ENCODE measurements around the gene KIF5C. TPM values are rescaled to one million over a fixed set of nuclear protein-coding genes. Genes with fewer than 3 reads are reported as not detected.

KIF5C gene
- total RNA-seq, 2 donors from 2014 or later: 2.0 to 2.6 TPM

GRCh38 chr2:148969659-148970061, 94.6 kb downstream of the KIF5C start:
- Histone ChIP-seq H3K9me3 (no peaks in the 10 kb centered on the region), H3K4me1 (no peaks in the 10 kb centered on the region), H3K27me3 (no peaks in the 10 kb centered on the region), H3K4me3 (no peak overlapping the region), H3K27ac (no peak overlapping the region), H3K36me3 (replicated peaks in 1 of 2; ENCODE audit: insufficient read depth in 1 of 2, low read depth in 2 of 2) (no peaks in the 10 kb centered on the region)
- TF ChIP-seq POLR2A (IDR thresholded peaks at IDR 0.05) (no peak), CTCF (IDR thresholded peaks at IDR 0.05) (no peak)
- intact Hi-C loops (cut with DNase I): no loop called here
- 66 to 75% methylated on average over 7 of the region's 7 CpGs for WGBS, 2 donors
- ATAC-seq: no peak
- no peak for DNase-seq

GRCh38 chr2:148970385-148970784, 95.4 kb downstream of the KIF5C start:
- Histone ChIP-seq H3K27ac (no peak overlapping the region), H3K4me3 (no peak overlapping the region), H3K9me3 (no peaks in the 10 kb centered on the region), H3K36me3 (replicated peaks in 1 of 2; ENCODE audit: insufficient read depth in 1 of 2, low read depth in 2 of 2) (no peaks in the 10 kb centered on the region), H3K27me3 (no peaks in the 10 kb centered on the region), H3K4me1 (no peaks in the 10 kb centered on the region)
- 84 to 90% methylated on average over 2 of the region's 2 CpGs for WGBS, 2 donors
- no peak for ATAC-seq
- intact Hi-C loops (cut with DNase I): no loop called here
- no peak for DNase-seq
- TF ChIP-seq CTCF (IDR thresholded peaks at IDR 0.05) (no peak), POLR2A (IDR thresholded peaks at IDR 0.05) (no peak)

- H3K4me3 ChIP-seq: no peak overlapping the region
- no peak for ATAC-seq
These were observed 96.5 kb downstream of the KIF5C start for GRCh38 chr2:148971547-148971946.

GRCh38 chr2:148974095-148974494, 99.1 kb downstream of the KIF5C start:
- no peak for ATAC-seq
- Histone ChIP-seq H3K9me3 (no peaks in the 10 kb centered on the region), H3K27ac (no peak overlapping the region), H3K27me3 (no peaks in the 10 kb centered on the region), H3K4me3 (no peak overlapping the region), H3K4me1 (no peaks in the 10 kb centered on the region), H3K36me3 (replicated peaks in 1 of 2; ENCODE audit: insufficient read depth in 1 of 2, low read depth in 2 of 2) (no peaks in the 10 kb centered on the region)
- intact Hi-C loops (cut with DNase I): no loop called here
- no peak for DNase-seq
- TF ChIP-seq CTCF (IDR thresholded peaks at IDR 0.05) (no peak), POLR2A (IDR thresholded peaks at IDR 0.05) (no peak)

More at GRCh38 chr2:148971547-148971946, 96.5 kb downstream of the KIF5C start:
- DNase-seq: no peak
- H3K9me3 ChIP-seq: no peaks in the 10 kb centered on the region
- H3K4me1 ChIP-seq: no peaks in the 10 kb centered on the region
- WGBS, 2 donors: 42 to 49% methylated on average over 3 of the region's 3 CpGs
- H3K27ac ChIP-seq: no peak overlapping the region
- no peaks in the 10 kb centered on the region for H3K27me3 ChIP-seq
- intact Hi-C loops (cut with DNase I): no loop called here
- TF ChIP-seq CTCF (IDR thresholded peaks at IDR 0.05): no peak
- TF ChIP-seq POLR2A (IDR thresholded peaks at IDR 0.05): no peak
- H3K36me3 ChIP-seq (replicated peaks in 1 of 2; ENCODE audit: insufficient read depth in 1 of 2, low read depth in 2 of 2): no peaks in the 10 kb centered on the region

- intact Hi-C loops (cut with DNase I): no loop called here
- WGBS, 2 donors: 47 to 52% methylated on average over 7 of the region's 7 CpGs
- H3K4me3 ChIP-seq: no peak overlapping the region
These were observed 103.1 kb downstream of the KIF5C start for GRCh38 chr2:148978026-148978685.

More at GRCh38 chr2:148978026-148978685, 103.1 kb downstream of the KIF5C start:
- TF ChIP-seq POLR2A (IDR thresholded peaks at IDR 0.05) (no peak), CTCF (IDR thresholded peaks at IDR 0.05) (no peak)
- Histone ChIP-seq H3K4me1 (no peaks in the 10 kb centered on the region), H3K9me3 (no peaks in the 10 kb centered on the region), H3K36me3 (replicated peaks in 1 of 2; ENCODE audit: insufficient read depth in 1 of 2, low read depth in 2 of 2) (no peaks in the 10 kb centered on the region), H3K27ac (no peak overlapping the region), H3K27me3 (no peaks in the 10 kb centered on the region)
- DNase-seq: no peak
- no peak for ATAC-seq

All from body of pancreas (tissue), 4 donors.